Fibroblast of pulmonary artery (primary cell): Measurements from ENCODE around the gene KLHL2.

Experiments used
- DNase-seq: peaks from one replicate; pipeline ENCODE4 v3.0.0-alpha.2; 2010; ENCODE audit warnings: low read depth
- H3K4me3 ChIP-seq: replicated peaks from 2 replicates; pipeline ENCODE4 v1.5.1; 2011; ENCODE audit warnings: low read depth, mild to moderate bottlenecking, control low read depth, low read length, moderate library complexity
- CTCF ChIP-seq: IDR thresholded peaks from 2 replicates; pipeline ENCODE4 v1.5.1; 2011; ENCODE audit warnings: mild to moderate bottlenecking, control low read depth, low read length, inconsistent platforms; ENCODE audit errors: missing control alignments

KLHL2 gene

GRCh38 chr4:165368114-165368513 lies 160.8 kb downstream of the KLHL2 start:
- DNase-seq: no peak
- H3K4me3 ChIP-seq: no peak overlapping the region
- no peak for TF ChIP-seq CTCF

- no peak overlapping the region for H3K4me3 ChIP-seq
- TF ChIP-seq CTCF: no peak
- DNase-seq: no peak
Measured at GRCh38 chr4:165368567-165368966, 161.2 kb downstream of the KLHL2 start.

- DNase-seq: peak; percentile 51
- no peak for TF ChIP-seq CTCF
- no peak overlapping the region for H3K4me3 ChIP-seq
Measured at GRCh38 chr4:165369522-165369921, 162.2 kb downstream of the KLHL2 start.

- no peak overlapping the region for H3K4me3 ChIP-seq
- DNase-seq: no peak
- TF ChIP-seq CTCF: no peak
Measured at GRCh38 chr4:165370530-165370929, 163.2 kb downstream of the KLHL2 start.
